ENCODE results near the gene CBY3. TPM values are rescaled to one million over a fixed set of nuclear protein-coding genes. Genes with fewer than 3 reads are reported as not detected.
"Not testable (repeated sequence)": the region's sequence is repeated elsewhere in the genome, so short reads cannot be mapped to it uniquely, and the experiment has no call there.

Gene CBY3
- polyA plus RNA-seq, 3 donors: 0.28 to 0.65 (median 0.33) TPM

DNA sequence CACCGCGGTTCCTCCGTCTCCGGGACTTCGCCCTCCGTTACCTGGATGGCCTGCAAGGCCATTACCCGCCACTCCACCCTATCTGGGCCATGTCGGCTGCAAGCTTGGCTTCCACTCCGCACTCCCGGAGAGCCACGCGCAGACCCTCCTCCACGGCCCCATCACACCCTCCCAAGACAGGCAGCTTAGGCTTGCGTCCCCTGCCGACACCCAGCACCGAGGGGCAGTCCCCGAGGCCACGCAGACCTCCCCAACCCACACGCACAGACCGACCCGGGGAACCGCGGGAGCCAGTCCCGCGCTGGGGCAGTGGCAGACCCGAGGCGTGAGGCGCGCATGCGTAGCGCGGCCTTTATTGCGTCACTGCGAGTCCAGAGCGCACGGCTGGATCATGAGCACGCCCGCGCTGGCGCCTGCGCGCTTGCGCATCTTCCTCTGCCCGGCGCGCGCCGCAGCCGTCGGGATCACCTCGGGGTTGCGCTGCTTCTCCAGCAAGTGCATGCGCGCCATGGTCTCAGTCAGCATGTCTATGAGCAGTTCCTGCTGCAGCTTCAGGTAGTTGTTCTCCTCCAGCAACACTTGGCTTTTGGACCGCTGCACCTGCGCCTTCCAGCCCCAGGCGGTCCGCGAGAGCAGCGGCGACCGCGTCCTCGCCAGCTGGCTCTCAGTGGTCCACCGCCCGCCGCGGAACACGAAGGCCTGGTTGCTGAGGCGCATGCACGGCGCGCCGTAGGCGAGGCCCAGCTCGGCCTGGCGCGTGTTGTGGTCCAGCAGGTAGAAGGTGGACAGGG lies 2.4 kb downstream of the CBY3 start:
- peak; percentile 88 to 94 (median 92) for DNase-seq (ENCODE audit: low read depth in 3 of 3, low spot score in 2 of 3)

DNA sequence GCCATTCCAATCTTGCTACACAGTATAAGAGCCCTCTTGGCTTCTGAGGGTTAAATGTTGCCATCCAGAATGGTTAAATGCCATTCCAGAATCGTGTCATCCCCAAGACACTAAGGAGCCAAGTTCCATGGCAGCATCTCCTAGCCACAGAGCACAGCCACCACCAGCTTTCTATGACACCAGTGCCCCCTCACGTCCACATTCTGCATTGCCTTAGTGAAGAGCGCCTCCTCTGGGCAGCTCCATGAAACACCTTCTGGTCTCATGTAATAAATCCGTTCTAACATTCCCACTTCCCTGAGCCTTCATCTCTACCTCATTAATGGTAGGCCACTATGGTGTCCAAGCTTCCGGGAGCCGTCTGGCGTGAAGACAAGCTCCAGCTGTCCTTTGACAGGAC lies 12.4 kb downstream of the CBY3 start:
- peak in 1 of 3 donors; percentile 35 for DNase-seq (ENCODE audit: low read depth in 3 of 3, low spot score in 2 of 3)

DNA sequence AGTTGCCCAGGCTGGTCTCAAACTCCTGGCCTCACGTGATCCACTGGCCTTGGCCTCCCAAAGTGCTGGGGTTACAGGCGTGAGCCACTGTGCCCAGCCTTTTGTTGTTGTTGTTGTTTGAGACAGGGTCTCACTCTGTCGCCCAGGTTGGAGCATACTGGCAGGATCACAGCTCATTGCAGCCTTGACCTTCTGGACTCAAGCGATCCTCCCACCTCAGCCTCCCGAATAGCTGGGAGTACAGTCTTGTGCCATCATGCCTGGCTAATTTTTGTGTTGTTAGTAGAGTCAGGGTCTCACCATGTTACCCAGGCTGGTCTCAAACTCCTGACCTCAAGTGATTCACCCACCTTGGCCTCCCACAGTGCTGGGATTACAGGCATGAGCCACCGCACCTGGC lies 19.2 kb downstream of the CBY3 start:
- not testable (repeated sequence) for DNase-seq (ENCODE audit: low read depth in 3 of 3, low spot score in 2 of 3)

DNA sequence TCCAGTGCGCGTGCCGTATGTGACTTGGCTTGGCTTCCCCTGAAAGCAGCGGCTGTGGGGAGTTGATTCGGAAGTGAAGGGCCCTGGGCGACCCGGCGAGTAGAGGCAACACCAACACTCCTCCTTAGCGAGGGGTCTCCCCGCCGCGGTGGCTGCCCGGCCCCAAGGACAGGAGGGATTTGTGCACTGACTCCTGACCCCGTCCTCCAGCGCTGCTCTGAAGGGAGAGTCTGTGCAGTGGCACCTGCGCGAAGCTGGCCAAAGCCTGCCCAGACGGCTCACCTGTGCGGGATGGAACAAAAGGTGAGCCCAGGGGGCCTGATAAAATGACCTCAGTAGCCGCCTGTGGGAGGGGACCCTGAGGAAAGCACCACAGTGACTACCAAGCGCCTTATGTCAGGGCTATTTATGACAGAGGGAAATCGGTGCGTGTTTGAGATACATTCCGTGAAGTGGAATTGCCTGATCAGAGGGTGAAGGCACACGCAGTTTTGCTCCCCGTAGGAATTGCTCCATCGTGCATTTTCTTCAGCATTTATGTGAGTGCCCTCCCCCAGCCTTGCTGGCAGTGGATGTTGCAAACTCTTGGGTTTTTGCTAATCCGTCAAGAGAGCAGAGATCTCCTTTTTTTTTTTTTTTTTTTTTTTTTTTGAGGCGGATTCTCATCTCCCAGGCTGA lies 22.5 kb downstream of the CBY3 start:
- not testable (repeated sequence) for DNase-seq (ENCODE audit: low read depth in 3 of 3, low spot score in 2 of 3)

DNA sequence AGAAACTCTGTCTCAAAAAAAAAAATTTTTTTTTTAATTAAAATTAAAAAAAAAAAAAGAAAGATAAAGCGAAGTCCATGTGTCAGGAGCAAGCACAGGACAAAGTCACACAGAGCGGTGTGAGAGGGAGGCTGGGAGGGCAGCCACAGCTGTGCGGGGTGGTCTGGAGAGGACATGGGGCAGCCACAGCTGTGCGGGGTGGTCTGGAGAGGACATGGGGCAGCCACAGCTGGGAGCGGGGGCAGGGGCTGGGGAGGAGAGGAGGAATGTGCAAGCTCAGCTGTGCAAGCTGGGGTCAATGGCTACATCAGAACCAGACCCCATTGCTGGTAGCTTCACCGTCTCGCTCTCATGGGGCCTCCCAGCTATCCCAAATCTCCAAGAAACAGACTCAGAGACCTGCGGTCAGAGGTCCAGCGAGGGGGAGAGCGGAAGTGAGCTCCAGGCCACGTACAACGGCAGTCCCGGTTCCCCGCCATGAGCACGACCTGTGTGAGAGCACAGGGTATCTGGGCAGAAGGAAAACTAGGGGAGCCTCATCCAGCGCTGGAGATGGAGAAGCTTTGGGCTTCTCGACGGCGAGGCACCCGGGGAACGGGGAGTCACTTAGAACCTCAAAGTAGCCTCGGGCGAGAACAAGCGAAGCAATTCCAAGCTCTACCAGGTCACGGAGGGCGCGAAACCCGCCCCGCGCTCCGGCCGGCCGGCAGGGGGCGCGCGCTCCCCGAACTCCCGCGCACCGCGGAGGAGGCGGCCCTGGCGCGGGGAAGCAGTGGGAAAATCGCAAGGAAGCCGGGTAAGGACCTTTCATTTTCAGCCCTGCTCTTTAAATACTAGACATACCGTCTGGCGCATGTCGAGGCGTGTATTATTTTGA lies 23.3 kb downstream of the CBY3 start:
- DNase-seq (ENCODE audit: low read depth in 3 of 3, low spot score in 2 of 3): not testable (repeated sequence)

DNA sequence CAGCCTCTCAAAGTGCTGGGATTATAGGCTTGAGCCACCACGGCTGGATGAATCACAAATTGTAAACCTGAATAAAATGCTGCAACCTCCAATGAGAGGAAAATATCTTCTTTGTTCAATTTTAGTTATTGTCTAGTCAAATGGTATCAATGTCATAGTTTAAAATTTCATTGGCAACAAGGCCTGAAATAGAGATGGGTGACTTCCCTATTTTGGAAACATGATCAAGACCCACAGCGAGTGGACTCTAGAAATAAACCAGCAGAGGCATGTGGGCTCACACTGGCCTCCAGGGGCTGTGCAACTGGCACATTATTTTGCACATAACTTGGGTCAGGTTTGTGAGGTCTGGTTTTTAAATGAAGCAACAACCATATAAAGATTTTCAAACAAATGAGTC lies 27.7 kb downstream of the CBY3 start:
- not testable (repeated sequence) for DNase-seq (ENCODE audit: low read depth in 3 of 3, low spot score in 2 of 3)

DNA sequence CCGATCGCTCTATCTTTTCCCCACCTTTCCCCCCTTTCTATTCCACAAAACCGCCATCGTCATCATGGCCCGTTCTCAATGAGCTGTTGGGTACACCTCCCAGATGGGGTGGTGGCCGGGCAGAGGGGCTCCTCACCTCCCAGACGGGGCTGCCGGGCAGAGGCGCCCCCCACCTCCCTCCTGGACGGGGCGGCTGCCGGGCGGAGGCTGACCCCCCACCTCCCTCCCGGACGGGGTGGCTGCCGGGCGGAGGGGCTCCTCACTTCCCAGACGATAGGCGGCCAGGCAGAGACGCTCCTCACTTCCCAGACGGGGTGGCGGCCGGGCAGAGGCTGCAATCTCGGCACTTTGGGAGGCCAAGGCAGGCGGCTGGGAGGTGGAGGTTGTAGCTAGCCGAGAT lies 30.6 kb downstream of the CBY3 start:
- DNase-seq (ENCODE audit: low read depth in 3 of 3, low spot score in 2 of 3): not testable (repeated sequence)

DNA sequence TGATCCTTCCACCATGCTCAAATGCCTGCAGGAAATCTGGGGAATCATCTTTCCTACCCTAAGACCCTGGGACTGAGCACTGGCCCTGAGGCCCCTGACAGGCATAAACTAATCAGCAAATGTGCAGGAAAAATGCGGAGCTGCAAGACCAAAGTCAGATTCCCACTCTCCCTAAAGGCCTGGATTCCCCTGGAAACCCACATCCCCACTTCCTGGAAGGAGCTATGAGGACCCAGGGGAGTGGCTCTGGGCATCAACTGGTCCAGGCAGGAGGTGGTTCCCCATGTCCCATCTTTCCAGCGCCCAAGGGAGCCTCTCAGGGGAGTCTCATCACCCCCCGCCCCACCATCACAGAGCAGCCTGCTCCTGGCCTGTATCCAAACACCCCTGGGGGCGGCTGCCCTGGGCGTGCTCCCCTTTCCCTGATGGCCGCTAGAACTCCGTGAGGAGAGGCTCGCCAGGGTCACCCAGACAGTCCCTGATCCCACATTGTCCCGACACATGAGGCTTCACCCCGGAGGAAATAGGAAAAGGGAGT lies 31.6 kb downstream of the CBY3 start:
- not testable (repeated sequence) for DNase-seq (ENCODE audit: low read depth in 3 of 3, low spot score in 2 of 3)

DNA sequence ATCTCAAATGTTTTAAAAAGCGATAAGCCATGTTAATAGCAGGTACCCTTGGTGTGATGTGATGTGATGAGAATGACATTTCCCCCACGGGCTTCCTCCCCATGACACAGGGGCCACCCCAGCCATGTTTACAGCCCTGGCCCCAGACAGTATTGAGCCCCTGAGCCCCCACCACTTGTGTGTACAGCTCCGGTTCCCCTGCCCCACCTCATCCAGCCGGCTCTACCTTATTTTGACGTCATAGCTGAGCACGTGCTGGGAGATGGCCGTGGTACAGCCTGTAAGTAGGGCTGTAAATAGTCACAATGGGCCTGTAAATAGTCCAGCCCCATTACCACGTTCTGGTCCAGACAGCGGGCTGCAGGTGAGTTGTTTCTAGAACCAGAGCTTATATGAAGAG lies 32.4 kb downstream of the CBY3 start:
- no peak for DNase-seq (ENCODE audit: low read depth in 3 of 3, low spot score in 2 of 3)

DNA sequence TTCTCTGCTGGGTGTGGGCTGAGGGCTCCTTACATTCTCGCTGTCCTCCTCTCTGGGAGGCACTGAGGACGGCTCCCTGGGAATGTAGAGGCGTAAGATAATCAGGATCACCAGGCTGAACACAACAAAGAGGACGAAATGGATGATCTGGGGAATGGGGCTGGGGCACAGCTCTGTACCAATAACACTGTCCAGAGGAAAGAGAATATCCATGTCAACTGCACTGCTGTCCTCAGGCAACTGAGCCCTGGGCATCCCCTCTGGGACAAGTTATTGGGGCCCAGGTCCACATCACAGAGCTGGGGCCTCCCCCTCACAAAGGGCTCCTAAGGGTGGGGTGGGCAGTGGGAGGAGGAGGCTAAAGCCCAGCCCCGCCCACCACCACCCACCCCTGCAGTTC lies 36.1 kb downstream of the CBY3 start:
- DNase-seq (ENCODE audit: low read depth in 3 of 3, low spot score in 2 of 3): not testable (repeated sequence)

DNA sequence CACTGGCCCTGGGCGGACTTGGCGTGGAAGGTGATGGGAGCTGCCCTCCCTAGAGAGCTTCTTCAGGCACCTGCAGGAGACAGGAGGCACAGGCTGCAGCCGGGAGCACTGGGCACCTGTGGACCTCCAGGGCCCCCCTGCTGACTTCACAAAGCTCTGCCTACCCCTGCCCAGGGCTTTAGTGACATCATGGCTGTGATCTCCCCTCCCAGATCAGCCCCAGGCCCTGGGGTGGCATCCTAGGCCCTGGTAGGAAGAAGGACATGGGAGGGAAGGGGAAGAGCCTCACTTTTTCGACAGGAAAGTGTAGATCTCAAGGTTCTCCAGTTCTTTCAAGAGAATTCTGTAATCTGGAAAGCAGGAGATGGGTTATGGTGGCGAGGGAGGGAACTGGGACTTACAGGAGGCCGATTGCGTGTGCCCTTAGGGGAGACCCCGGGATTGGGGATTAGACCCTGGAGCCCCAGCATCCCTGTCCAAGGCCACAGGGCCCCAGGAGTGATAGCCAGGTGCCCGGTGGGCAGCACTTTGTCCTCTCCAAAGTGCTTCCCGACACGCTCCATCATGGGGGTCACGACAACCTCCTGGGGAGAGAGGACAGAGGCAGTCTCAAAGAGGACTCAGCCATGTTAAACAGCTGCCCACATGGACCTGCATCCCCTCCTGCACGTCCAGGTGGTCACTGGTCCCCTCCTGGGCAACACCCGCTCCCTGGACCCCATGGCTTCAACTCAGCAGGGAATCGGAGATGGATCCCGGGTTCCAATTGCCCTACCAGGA lies 37.5 kb downstream of the CBY3 start:
- not testable (repeated sequence) for DNase-seq (ENCODE audit: low read depth in 3 of 3, low spot score in 2 of 3)

DNA sequence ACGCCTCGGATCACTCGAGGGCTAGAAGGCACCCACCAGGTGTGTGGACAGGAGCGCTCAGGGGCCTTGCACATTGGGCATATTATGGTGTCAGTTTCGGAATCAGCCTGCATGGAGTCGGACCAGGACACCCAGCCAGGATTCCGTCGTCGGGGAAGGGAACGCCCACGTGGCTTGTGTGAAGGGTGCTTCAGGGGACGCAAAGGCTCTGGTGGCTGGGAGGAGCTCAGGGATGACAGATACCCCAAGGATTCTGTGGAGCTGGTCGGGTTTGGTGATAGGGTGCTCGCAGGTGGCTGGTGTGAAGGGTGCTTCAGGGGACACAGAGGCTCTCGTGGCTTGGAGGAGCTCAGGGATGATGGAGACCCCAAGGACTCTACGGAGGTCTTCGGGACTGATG lies 38.2 kb downstream of the CBY3 start:
- DNase-seq (ENCODE audit: low read depth in 3 of 3, low spot score in 2 of 3): not testable (repeated sequence)

DNA sequence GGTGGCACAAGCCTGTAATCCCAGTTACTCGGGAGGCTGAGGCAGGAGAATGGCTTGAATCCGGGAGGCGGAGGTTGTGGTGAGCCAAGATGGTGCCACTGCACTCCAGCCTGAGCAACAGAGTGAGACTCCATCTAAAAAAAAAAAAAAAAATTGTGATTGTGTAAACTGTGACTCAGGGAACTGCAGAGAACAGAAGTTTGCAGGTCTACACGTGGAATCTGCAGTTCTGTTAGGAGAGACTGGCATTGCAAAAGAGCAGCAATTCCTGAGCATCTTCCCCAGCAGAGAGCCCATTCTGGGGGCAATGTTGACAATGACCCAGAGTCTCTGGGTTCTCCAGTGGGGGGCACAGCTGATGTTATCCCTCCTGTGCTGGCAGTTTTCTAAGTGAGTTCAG lies 39.1 kb downstream of the CBY3 start:
- not testable (repeated sequence) for DNase-seq (ENCODE audit: low read depth in 3 of 3, low spot score in 2 of 3)

DNA sequence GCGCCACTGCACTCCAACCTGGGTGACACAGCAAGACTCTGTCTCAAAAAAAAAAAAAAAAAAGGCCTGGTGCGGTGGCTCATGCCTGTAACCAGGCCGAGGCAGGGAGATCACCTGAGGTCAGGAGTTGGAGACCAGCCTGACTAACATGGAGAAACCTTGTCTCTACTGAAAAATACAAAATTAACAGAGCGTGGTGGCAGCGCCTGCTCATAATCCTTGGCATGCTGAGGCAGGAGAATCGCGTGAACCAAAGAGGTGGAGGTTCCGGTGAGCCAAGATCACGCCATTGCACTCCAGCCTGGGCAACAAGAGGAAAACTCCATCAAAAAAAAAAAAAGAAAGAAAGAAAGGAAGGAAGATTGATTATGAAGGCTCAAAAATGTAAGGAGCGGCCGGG lies 41.5 kb downstream of the CBY3 start:
- DNase-seq (ENCODE audit: low read depth in 3 of 3, low spot score in 2 of 3): not testable (repeated sequence)

DNA sequence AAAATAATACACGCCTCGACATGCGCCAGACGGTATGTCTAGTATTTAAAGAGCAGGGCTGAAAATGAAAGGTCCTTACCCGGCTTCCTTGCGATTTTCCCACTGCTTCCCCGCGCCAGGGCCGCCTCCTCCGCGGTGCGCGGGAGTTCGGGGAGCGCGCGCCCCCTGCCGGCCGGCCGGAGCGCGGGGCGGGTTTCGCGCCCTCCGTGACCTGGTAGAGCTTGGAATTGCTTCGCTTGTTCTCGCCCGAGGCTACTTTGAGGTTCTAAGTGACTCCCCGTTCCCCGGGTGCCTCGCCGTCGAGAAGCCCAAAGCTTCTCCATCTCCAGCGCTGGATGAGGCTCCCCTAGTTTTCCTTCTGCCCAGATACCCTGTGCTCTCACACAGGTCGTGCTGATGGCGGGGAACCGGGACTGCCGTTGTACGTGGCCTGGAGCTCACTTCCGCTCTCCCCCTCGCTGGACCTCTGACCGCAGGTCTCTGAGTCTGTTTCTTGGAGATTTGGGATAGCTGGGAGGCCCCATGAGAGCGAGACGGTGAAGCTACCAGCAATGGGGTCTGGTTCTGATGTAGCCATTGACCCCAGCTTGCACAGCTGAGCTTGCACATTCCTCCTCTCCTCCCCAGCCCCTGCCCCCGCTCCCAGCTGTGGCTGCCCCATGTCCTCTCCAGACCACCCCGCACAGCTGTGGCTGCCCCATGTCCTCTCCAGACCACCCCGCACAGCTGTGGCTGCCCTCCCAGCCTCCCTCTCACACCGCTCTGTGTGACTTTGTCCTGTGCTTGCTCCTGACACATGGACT lies 46.3 kb downstream of the CBY3 start:
- not testable (repeated sequence) for DNase-seq (ENCODE audit: low read depth in 3 of 3, low spot score in 2 of 3)

DNA sequence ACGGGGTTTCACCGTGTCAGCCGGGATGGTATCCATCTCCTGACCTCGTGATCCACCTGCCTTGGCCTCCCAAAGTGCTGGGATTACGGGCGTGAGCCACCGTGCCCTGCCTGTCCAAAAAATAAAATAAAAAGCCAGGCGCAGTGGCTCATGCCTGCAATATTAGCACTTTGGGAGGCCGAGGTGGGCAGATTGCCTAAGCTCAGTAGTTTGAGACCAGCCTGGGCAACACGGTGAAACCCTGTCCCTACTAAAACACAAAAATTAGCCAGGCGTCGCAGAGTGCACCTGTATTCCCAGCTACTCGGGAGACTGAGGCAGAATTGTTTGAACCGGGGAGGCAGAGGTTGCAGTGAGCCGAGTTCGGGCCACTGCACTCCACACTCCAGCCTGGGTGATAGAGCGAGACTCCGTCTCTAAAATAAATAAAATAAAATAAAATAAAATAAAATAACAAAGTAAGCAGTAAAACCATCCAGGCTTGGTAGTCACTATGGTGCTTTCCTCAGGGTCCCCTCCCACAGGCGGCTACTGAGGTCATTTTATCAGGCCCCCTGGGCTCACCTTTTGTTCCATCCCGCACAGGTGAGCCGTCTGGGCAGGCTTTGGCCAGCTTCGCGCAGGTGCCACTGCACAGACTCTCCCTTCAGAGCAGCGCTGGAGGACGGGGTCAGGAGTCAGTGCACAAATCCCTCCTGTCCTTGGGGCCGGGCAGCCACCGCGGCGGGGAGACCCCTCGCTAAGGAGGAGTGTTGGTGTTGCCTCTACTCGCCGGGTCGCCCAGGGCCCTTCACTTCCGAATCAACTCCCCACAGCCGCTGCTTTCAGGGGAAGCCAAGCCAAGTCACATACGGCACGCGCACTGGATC lies 47.1 kb downstream of the CBY3 start:
- not testable (repeated sequence) for DNase-seq (ENCODE audit: low read depth in 3 of 3, low spot score in 2 of 3)

Data from right renal cortex interstitium (tissue), 3 donors.